NCI-H2171 treated with DMSO at 0.1 percent for 48 hours (cell line): ENCODE results near the gene PRKAR1B.
"Not testable (repeated sequence)": the region's sequence is repeated elsewhere in the genome, so short reads cannot be mapped to it uniquely, and the experiment has no call there.

ENCODE experiments used
- DNase-seq: peaks from one replicate; lab custom pipeline; 2025; lab: John Stamatoyannopoulos, UW

The PRKAR1B gene

DNA sequence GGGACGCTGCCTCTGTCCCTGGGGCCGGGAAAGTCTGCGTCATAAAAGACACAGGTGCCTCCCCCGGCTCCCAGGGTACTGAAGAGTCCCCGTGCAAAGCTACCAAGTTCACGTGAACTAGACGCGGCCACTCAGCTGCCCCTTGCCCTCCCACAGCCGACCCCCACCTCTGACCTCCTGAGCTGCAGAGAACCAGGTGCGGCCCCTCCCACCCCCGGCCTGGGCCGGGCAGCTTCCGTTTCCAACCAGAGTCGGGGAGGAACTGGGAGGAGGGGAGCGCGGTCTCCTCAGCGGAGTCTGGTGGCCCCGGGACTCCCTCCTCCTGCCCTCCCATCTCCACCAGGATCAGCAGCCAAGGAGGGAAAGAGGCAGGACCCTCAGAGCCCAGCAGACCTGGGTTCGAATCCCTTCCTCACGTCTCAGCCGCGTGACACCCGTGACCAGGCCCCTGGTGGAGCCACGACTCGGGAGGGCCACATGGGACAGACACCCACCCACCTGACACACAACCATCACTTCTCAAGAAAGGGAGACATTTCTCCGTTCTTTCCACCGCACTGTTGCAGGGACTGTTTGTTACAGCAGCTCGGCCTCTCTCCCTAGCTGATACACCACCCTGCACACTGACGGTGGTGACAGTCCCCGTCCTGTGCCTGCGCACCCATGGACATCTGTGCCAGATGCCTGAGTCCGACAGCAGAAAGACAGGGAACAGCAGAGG is 170.1 kb downstream of the PRKAR1B start:
- no peak for DNase-seq

DNA sequence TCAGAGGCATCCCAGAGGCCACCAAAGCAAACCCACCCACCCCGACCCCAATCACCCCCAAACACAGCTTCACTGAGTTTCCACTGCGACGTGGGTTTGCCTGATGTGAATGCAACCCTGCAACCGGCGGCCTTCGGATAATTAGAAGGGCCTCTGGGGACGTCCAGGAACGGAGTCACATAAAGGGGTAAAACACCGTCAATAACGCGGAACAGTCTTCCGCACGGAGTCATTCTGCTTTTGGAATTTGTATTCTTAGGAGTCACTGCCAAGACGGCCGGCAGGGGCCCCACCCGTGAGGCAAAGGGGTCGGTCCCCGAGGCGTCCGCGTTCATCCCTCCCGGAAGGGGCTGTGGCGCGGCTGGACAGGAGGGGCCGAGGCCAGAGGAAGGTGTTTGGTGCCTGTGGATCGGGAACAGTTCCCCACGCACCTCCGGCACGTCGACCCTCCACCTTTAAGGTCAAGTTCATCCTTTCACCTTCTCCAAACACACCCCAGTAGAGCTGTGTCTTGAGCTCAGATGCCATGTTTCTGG is 170.7 kb downstream of the PRKAR1B start:
- no peak for DNase-seq

DNA sequence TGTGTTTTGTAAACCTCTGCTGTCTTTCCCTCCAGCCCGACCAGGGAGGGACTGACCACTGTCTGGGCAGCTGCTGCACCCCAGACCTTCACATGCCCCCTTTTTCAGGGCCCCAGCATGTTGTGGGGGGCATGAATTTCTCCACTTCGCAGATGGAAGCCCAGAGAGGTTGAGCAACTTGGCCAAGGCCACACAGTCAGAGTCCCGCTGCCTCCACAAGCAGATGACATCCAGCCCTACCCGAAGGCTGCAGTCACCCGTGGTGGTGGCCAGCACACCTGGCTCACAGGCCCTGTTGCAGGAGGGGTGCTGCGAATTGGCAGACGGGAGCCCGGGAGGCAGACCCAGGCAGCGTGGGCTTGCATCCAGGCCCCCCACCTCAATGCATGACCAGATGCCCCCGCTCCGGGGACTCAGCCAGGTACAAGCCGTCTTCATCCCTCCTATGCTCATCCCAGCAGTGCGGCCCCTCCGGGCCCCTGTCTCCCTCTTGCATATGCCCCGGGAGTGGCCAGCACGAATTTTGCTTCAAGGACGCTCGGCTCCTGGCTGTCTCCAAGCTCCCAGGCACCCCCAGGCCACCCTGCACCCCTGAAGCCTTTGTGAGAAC is 171.4 kb downstream of the PRKAR1B start:
- DNase-seq: no peak

DNA sequence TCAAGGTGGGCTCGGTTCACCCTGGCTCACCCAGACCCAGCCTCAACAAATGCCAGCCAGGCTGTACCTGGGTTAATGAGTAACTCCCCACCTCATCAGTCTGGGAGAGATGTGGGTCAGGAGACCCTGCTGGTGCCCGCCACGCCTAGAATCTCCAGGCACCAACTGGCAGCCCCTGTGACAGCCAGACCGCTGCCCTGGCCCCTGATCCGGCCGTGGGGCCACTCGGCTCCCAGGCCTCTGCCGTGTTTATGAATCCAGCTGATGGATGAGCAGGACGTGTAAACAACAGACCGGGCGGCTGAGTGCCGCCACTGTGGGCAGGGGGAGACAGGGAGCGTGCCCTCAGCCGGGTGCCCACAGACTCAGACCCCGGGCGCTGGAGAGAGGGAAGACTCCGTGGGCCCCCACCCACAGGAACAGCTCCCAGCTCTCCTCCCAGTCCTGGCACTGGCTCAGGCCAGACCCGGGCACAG is 173.4 kb downstream of the PRKAR1B start:
- DNase-seq: no peak

DNA sequence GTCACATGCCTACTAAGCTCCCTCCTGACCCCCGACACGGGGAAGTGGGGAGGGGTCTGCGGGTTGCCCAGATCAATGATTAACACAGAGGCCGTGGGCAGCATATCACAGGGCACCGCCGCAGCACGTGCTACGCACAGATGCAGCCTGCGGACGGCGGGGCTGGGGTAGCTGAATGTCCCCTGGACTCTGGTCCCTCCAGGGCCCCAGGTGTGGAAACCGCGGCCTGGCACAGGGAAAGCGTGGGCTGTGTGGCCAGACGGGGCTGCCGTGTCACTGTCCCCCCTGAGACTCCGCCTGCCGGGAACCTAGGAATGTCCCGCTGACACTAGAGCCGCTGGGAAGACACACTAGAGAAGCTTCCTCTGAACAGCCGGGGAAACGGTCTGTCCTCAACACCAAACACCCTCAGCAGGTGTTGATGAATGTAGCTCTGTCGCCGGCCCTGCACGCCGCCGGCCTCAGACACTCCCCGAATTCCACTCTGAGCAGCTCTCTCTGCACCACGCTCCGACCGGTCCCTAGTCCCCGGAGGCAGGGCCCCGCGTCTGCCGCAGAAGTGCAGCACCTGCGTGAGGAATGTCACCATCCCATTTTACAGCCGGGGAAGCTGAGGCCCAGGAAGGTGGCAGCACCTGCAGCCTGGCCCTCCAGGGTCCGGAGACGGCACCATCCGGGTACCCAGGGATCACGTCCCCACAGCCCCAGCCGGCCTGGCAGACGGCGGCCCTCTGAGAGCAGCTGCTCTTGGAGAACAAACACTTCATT is 174.0 kb downstream of the PRKAR1B start:
- no peak for DNase-seq

DNA sequence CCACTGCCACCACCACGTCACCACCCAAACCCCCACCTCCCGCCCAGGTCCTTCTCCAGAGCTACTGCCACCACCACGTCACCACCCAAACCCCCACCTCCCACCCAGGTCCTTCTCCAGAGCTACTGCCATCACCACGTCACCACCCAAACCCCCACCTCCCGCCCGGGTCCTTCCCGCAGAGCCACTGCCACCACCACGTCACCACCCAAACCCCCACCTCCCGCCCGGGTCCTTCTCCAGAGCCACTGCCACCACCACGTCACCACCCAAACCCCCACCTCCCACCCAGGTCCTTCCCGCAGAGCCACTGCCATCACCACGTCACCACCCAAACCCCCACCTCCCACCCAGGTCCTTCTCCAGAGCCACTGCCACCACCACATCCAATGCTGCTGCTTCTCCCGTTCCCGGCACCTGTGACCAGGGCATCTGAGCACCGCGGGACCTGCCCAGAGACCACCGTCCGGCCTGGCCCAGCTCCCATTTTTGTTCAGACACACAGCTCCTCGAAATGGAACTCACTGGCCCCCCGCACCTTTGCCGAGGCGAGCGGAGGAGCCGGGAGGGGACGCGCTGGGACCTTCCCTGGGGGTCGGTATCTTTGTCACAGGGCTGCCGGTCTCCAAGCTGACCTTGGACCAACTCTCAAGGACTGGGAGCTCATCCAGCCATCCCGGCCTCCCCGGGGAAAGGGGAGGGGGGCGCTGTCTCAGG is 174.8 kb downstream of the PRKAR1B start:
- DNase-seq: not testable (repeated sequence)

DNA sequence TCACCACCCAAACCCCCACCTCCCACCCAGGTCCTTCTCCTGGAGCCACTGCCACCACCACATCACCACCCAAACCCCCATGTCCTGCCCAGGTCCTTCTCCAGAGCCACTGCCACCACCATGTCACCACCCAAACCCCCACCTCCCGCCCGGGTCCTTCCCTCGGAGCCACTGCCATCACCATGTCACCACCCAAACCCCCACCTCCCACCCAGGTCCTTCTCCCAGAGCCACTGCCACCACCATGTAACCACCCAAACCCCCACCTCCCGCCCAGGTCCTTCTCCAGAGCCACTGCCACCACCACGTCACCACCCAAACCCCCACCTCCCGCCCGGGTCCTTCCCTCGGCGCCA is 175.5 kb downstream of the PRKAR1B start:
- not testable (repeated sequence) for DNase-seq

DNA sequence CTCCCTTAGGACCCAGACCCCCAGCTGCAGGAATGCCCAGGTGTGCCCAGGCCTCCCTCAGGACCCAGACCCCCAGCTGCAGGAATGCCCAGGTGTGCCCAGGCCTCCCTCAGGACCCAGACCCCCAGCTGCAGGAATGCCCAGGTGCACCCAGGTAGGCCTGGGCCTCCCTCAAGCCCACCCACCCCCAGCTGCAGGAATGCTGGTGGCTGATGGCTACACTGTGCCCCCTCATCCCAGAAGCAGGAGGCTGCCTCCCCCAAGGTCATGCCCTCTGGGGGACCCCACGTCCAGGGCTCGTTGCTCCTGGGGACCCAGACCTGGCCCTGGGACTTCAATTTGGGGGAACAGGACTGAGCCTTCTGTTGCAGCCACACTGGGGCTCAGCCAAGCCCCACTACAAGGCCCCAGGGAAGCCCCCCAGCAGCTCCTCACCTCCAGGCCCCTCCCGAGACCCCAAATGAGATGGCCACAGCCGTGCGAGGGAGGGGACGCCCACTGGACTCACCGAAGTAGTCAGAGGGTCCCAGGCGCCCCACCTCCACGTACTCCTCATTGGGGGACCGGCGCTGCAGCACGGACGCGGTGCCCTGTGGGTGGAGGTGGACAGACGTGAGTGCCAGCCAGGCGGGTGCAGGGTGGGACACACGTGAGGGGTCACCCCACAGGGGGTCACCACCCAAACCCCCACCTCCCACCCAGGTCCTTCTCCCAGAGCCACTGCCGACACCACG is 176.0 kb downstream of the PRKAR1B start:
- no peak for DNase-seq

DNA sequence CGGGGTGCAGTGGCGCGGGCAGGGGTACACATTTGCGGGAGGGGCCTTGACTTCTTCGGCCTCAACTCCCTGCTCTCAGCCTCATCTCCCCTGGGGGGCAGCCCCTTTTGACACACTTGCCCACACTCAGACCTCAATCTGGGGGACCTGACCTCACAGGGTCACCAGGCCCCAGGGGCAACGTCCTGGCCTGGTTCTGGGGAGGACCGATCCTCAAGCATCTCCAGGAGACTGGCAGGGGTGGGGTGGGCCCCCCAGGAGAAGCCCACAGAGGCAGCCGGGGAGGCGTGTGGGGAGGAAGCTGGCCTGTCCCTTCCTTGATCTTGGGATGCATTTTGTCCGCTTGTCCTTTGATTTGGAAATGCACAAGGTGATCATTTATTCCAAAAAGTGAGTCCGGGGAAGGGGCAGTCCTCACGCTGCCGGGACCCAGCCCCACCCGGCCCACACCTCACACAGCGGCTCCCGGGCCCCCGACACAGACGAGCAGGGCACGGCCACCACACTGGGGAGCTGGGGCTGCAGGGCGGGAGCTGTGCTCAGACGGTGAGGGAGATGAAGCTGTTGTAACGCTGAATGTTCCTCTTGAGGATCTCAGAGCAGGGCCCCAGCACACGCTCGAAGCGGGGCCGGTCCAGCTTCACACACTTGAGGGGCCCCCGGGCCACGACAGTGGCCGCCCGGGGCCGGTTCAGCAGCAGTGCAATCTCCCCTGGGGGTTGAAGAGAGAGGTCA is 177.0 kb downstream of the PRKAR1B start:
- no peak for DNase-seq

DNA sequence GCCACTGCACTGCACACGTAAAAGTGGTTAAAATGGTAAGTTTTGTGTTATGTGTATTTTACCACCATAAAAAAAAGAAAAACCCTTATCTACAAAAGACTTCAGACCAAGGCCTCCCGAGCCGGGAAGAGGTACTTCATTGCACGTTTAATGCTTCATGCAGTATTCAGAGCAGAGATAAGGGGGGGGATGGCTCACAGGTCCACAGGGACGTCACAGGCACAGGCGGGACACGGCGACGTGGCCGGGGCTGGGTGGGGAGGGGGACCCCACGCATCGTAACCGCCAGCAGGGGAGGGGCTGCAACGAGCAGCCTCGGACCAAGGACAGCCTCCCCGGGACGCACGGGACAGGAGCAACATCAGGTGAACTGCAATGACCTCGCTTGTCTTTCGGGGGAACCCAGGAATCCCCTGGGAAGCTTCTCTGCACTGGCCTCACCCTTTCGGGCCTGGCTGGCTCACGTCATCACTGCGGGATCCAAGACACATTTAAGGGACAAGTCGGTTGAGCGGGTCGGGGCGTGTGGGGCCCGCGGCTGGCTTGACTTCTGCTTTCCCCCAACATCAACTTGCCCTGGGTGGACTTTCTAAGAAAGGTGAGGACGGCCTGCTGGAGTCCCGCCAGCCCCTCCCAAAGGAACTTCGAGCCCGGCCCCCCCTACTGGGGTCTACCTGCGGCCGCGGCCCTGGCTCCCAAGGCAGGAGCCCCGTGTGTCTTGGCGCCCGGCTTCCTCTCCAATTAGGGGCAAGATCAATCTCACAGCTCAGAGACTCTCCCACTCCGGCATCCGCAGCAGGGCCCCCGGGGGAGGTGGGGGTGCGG is 177.8 kb downstream of the PRKAR1B start:
- no peak for DNase-seq

DNA sequence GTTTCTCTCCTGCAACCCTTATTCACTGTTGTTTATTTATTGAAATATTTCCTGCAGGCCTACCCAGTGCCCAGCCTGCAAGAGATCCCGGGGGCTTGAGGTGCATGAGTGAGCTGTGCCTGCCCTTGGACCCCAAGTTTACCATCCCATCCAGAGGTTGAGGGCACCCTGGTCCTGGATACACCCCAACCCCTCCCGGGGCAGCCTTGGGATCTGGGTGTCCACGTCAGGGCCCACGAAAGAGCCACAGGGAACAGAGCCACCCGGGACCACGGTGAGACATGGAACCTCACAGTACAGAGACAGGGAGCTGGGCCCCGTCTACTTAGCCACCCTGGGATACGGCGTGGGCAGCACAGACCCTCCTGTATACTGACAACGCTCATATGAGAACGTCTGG is 178.7 kb downstream of the PRKAR1B start:
- no peak for DNase-seq

DNA sequence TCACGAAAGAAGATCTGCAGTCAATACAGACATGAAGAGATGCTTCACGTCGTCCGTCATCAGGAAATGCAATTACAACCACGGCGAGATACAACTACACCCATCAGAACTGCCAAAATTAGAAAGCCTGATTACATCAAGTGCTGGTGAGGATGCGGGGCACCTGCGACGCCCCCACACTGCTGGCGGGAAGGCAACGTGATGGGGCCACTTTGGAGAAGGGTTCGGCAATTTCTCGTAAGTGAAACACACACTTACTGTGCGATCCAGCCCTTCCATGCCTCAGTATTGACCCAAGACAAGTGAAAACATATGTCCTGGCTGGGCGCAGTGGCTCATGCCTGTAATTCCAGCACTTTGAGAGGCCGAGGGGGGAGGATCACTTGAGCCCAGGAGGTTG is 181.6 kb downstream of the PRKAR1B start:
- DNase-seq: no peak

DNA sequence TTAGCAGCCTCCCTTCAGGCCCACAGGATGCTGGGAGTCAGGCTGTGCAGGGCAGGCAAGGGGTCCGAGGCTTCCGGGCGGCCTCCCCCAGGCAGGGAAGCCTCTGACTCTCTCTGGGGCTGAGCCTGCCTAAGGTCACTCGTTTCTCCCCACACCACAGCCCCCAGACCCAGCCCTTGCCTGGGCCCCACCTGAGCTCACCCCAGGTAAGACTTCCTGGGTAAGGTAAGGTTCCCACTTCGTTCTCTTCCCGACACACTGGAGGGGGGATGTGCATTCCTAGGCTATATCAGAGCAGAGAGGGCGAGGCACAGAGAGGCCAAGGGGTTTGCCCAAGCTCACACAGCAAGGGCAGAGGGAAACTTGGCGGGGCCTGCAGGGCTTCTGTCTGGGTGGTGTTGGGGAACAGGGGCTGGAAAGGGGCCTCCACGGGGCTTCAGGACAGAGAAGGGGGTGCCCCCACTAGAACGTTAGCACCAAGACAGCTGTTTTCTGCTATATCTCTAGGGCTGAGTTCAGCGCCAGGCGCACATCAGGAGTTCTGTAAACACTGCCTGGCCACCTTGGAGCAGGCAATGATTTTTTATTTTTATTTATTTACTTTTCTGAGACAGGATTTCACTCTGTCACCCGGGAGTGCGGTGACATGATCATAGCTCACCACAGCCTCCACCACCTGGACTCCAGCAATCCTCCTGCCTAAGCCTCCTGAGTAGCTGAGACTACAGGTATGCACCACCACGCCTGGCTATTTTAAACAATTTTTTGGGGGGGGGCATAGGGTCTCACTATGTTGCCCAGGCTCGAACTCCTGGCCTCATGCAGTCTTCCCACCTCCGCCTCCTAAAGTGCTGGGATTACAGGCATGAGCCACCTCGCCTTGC is 182.5 kb downstream of the PRKAR1B start:
- no peak for DNase-seq

DNA sequence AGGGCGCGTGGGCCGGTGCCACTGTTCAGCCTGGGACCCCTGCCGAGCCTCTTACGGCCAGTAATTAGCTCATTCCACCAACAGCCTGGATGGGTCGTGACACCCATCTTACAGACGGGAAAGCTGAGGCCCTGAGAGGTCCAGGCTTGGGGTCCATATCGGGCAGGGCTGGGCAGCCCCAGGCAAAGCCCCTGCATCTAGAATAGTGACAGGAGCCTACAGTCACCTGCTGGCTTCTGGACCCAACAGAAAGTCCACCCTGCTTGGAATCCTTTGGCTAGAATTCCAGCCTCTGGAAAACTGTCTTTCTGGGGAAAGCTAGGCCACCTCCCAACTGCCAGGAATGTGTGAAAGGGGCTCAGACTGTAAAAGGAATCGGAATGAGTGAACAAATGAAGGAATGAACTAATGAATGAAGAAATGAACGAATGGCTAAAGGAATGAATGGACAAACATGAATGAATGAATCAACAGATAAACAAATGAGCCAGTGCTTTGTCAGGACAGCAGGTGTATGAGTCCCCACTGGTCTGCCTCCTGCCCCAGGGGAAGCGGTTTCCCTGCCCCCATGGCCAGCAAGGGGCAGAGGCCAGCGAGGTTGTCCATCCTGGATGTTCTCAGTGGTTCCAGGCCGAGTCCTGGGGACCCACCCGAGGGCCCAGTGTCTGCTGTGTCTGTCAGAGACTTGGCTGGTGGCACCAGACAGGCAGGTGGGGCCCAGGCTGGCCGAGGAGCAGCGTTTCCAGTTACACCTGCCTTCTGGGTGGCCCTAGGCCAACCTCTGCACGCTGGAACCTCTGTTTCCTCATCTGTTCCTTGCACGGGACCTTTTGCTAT is 183.4 kb downstream of the PRKAR1B start:
- DNase-seq: no peak

DNA sequence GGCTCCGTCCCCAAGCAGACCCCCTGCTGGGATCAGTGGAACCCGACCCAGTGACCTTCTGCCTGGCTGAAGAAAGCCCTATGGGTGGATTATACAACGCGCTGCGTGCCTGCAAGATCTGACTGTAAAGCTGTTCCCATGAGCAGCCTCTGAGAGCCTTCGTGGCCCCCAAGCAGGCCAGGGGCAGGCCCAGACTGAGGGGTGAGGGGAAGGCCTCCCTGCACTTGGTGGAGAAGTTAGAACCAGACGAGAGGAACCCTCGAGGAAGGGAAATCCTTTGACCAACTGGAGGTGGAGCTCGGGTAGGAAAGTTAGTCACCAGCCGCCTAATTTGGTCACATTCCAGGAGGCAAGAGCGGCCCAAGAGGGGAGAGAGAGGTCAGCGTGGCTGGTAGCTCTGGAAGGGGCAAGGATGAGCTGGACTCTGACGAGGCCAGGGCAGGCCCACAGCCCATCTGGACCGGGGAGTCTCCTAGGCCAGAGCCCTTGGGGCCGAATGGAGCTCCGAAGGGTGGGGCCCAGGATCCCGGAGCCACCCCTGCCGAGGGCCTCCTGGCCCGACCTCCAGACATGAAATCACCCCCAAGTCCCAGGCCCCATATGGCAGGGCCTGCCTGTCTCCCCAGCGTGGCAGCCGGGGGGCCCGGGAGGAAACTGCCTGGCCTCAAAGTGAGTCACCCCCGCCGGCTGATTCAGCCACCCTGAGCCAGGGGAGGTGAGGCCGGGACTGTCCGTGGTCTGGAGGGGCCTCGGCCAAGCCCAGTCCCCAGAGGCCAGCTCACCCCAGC is 184.2 kb downstream of the PRKAR1B start:
- no peak for DNase-seq

DNA sequence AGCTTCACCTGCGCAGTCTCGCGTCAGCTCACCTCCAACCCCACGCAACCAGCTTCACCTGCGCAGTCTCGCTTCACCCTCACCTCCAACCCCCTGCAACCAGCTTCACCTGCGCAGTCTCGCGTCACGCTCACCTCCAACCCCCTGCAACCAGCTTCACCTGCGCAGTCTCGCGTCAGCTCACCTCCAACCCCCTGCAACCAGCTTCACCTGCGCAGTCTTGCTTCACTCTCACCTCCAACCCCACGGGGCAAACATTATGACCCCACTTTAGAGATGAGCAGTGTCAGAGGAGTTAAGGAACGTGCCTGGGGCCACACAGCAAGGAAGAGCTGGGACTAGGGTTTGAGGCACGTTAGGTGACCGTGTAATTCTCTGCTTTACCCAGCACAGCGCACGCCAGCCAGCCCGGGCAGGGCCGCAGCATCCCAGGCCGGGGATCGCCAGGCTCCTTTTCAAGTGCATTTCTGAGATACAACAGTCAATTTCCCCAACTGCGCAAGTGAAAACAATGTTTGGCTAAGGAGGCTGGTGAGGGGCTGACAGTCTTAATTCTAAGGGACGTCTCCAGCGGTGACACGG is 184.9 kb downstream of the PRKAR1B start:
- no peak for DNase-seq

DNA sequence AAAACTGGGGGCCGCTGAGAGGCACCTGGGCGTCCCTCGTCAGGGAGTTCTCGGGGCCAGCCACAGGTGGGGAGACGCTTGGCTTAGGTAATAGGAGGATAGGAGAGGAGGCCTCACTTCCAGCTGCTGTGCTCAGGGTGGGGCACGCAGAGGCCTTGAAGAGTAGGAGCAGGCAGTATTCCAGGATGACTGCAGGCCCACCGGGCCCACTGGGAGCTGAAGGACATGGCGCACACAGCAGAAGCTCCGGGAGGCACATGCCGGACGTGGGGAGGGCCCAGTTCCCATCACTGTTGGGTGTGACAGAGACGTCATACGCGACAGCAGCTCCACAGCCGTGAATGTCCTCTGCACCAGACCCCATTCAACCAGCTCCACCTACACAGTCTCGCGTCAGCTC is 185.4 kb downstream of the PRKAR1B start:
- no peak for DNase-seq
